KMS-11 (cell line): ENCODE data around the gene ASS1.

ENCODE experiments used
- H2AFZ ChIP-seq: fragments of 200-600 bp; sonication (generic); 2 replicates; pipeline ENCODE4 v1.6.1; 2016; ENCODE audit warnings: antibody characterized with exemption, mixed run types, low read depth
- H3K27ac ChIP-seq: fragments of 200-600 bp; sonication (generic); 2 replicates; pipeline ENCODE4 v1.6.1; 2016; ENCODE audit warnings: mild to moderate bottlenecking, mixed run types
- H3K27me3 ChIP-seq: fragments of 200-600 bp; sonication (generic); 2 replicates; pipeline ENCODE4 v1.6.1; 2017; ENCODE audit warnings: mild to moderate bottlenecking, low read depth, mixed run types, moderate library complexity; ENCODE audit not compliant: insufficient read depth
- H3K36me3 ChIP-seq: fragments of 200-600 bp; sonication (generic); 2 replicates; pipeline ENCODE4 v1.6.1; 2017; ENCODE audit warnings: mild to moderate bottlenecking, mixed run types; ENCODE audit not compliant: insufficient read depth
- H3K4me1 ChIP-seq: fragments of 200-600 bp; sonication (generic); 2 replicates; pipeline ENCODE4 v1.6.1; 2016; ENCODE audit warnings: mild to moderate bottlenecking, low read depth, mixed run types; ENCODE audit not compliant: poor library complexity, severe bottlenecking
- H3K4me2 ChIP-seq: fragments of 200-600 bp; sonication (generic); 2 replicates; pipeline ENCODE4 v1.7.0; 2016; ENCODE audit warnings: mild to moderate bottlenecking, mixed run types
- H3K4me3 ChIP-seq: fragments of 200-600 bp; sonication (generic); IDR thresholded peaks from 2 replicates; pipeline ENCODE4 v1.6.1; 2017; ENCODE audit warnings: low read depth, low read length, mixed read lengths; ENCODE audit not compliant: insufficient read depth
- H3K79me2 ChIP-seq: fragments of 200-600 bp; sonication (generic); 2 replicates; pipeline ENCODE4 v1.6.1; 2016; ENCODE audit warnings: low read depth, mixed run types; ENCODE audit not compliant: insufficient read depth
- H3K9ac ChIP-seq: fragments of 200-600 bp; sonication (generic); 2 replicates; pipeline ENCODE4 v1.6.1; 2016; ENCODE audit warnings: mild to moderate bottlenecking, mixed run types
- H4K20me1 ChIP-seq: fragments of 200-600 bp; sonication (generic); 2 replicates; pipeline ENCODE4 v1.6.1; 2016; ENCODE audit warnings: mild to moderate bottlenecking, mixed run types; ENCODE audit not compliant: insufficient read depth
- TF ChIP-seq, protein P1 (sequence below): fragments of 200-600 bp; sonication (generic); conservative IDR thresholded peaks from 2 replicates; pipeline ENCODE4 v1.6.1; 2017; ENCODE audit warnings: low read depth, mild to moderate bottlenecking, antibody characterized with exemption, low read length, moderate library complexity, mixed read lengths

Gene ASS1

DNA sequence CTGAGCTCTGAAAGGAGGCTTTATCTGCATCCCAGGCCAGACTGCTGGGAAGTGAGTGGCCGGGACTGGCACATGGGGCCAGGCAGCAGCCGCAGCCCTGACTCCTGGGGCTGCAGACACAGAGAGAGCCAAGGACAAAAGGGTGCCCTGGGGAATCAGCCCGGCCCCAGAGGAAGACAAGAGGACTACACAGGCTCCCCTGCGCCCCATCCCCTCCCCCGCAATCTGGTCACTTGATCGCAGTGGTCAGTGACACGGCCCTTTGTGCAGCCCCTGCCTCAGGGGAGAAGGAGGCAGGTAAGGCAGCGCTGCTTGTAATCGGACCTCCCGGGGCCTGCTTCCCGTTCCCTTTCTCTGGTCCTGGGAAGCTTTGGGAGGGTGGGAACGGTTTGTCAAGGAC, 79.2 kb downstream of the ASS1 start:
- Histone ChIP-seq H3K9ac (no peak overlapping the region), H3K4me3 (no peak overlapping the region), H4K20me1 (no peaks in the 10 kb centered on the region), H3K27ac (no peak overlapping the region), H3K4me1 (no peaks in the 10 kb centered on the region), H3K4me2 (no peak overlapping the region), H3K79me2 (no peaks in the 10 kb centered on the region), H2AFZ (no peak overlapping the region), H3K36me3 (no peaks in the 10 kb centered on the region), H3K27me3 (peaks cover 78% of the 10 kb centered on the region)
- TF ChIP-seq, protein P1, sequence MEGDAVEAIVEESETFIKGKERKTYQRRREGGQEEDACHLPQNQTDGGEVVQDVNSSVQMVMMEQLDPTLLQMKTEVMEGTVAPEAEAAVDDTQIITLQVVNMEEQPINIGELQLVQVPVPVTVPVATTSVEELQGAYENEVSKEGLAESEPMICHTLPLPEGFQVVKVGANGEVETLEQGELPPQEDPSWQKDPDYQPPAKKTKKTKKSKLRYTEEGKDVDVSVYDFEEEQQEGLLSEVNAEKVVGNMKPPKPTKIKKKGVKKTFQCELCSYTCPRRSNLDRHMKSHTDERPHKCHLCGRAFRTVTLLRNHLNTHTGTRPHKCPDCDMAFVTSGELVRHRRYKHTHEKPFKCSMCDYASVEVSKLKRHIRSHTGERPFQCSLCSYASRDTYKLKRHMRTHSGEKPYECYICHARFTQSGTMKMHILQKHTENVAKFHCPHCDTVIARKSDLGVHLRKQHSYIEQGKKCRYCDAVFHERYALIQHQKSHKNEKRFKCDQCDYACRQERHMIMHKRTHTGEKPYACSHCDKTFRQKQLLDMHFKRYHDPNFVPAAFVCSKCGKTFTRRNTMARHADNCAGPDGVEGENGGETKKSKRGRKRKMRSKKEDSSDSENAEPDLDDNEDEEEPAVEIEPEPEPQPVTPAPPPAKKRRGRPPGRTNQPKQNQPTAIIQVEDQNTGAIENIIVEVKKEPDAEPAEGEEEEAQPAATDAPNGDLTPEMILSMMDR: no peak

DNA sequence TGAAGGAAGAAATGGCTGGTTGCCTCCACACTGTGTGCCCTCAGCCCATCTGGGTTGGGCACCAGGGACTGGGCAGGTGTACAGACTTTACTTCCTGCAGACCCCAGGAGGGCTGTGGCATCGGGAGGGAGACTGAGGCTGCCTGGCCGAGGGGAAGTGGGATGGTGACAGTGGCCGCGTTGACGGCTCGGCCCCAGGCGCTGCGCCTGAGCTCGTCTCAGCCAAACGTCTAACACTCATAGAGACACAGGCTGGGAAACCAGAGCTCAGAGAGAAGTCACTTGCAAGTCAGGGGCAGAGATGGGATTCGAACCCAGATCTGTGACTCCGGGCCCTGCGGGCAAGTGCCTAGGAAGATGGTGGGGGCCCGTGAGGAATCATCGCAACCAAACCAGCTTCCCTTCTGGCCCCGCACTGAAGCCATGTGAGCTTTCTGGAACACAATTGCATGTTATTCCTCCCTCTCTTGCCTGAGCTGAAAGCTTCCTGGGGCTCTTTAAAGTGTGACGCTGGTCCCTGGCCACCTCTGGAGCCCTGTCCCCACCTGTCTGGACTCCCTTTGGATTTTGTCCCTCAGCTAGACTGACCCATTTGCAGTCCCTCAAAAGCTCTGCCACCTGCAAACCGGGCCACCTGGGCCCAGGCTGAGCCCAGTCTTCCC, 81.6 kb downstream of the ASS1 start:
- Histone ChIP-seq H3K36me3 (no peaks in the 10 kb centered on the region), H3K79me2 (no peaks in the 10 kb centered on the region), H4K20me1 (no peaks in the 10 kb centered on the region), H3K27ac (no peak overlapping the region), H2AFZ (no peak overlapping the region), H3K4me1 (no peaks in the 10 kb centered on the region), H3K9ac (no peak overlapping the region), H3K27me3 (peaks cover 90% of the 10 kb centered on the region), H3K4me3 (no peak overlapping the region), H3K4me2 (no peak overlapping the region)
- TF ChIP-seq, protein P1: no peak

DNA sequence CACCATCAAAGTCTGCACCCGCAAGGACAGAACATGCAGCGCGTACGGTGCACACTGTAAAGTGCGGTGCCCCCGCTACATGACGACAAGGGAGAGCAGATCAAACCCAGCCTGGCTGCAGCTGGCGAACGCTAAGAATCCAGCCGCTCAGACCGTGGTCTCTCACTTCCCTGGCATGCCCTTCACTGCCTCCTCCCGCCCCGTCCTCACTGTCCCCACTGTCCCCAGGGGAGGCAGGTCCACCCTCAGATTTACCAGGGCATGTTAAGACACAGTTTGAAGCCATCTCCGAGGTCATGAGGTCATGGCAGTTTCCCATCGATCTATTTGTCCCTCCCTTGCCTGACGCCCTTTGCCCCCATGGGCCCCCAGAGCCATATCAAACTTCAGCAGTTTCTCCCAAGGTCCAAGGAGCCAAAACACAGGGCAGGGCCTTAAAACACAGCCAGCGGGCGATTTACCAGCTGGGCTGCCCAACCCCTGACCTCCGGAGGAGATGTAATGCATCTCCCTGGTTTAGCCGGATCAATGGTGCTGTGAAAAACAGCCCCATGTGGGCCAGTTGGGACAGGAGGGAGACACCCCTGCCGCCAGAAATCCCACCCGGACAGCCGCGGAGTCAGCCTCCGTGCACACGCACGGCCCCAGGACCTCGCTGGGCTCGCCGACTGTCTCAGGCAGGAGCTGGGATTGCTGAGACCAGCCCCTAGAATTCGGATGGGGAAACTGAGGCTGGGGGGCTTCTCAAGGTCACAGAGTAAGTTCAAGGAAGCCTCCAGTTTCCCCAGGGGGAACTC, 82.3 kb downstream of the ASS1 start:
- TF ChIP-seq, protein P1: no peak
- Histone ChIP-seq H3K4me1 (no peaks in the 10 kb centered on the region), H3K36me3 (no peaks in the 10 kb centered on the region), H4K20me1 (no peaks in the 10 kb centered on the region), H3K9ac (no peak overlapping the region), H3K4me2 (no peak overlapping the region), H3K27ac (no peak overlapping the region), H3K27me3 (peaks cover 91% of the 10 kb centered on the region), H3K79me2 (no peaks in the 10 kb centered on the region), H3K4me3 (no peak overlapping the region), H2AFZ (no peak overlapping the region)

DNA sequence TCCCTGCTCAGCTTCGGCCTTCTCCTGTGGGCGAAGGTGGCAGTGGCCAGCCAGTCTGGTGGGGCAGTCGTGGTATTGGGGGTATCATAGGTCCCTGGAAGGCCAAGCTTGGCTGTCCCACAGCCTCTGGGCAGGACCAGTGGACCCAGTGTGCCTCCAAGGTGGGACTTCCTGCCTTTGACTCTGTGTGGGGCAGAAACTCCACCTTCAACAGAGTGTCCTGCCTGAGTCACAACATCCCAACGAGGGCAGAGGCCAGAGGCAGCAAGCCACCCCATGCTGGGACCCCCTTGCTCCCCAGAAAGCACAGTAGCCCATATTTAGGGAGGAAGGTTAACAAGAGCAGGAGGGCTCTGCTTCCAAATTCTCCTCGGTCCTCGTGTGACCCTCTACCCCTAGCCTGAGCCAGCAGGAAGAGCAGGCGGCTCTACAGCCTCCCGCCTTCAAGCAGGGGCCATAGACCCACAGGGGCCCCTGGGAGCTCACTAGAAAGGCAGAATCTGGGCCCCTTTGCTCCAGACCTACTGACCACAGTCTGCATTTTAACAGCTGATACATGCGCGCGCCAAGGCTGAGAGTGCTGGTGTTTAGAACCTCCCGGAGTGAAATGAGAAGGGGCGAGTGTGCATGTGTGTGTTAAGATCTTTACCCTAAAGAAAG, 83.0 kb downstream of the ASS1 start:
- H3K9ac ChIP-seq: no peak overlapping the region
- no peak overlapping the region for H2AFZ ChIP-seq
- no peaks in the 10 kb centered on the region for H4K20me1 ChIP-seq
- H3K36me3 ChIP-seq: no peaks in the 10 kb centered on the region
- H3K27me3 ChIP-seq: peaks cover 89% of the 10 kb centered on the region
- H3K79me2 ChIP-seq: no peaks in the 10 kb centered on the region
- no peak overlapping the region for H3K4me2 ChIP-seq
- H3K4me3 ChIP-seq: no peak overlapping the region
- TF ChIP-seq, protein P1: no peak
- no peaks in the 10 kb centered on the region for H3K4me1 ChIP-seq
- no peak overlapping the region for H3K27ac ChIP-seq
